ENCODE results near the gene PDZD4. TPM values are rescaled to one million over a fixed set of nuclear protein-coding genes. Genes with fewer than 3 reads are reported as not detected.
A peak's percentile ranks its signal among the peaks of the same experiment; 100 is the strongest.

The PDZD4 gene
- total RNA-seq, 4 donors from 2014 or later, result 3.2 to 7.0 (median 4.5) TPM

- intact Hi-C loops (cut with DNase I), result no loop called here
- Histone ChIP-seq H3K9me3 (no peaks in the 10 kb centered on the region), H3K4me3 (replicated peaks in 1 of 3) (no peak overlapping the region), H3K27ac (no peak overlapping the region), H3K36me3 (no peaks in the 10 kb centered on the region), H3K27me3 (peaks cover 15% of the 10 kb centered on the region), H3K4me1 (peaks cover 0 to 7% of the 10 kb centered on the region in 2 donors)
- no peak for DNase-seq
- TF ChIP-seq POLR2A (IDR thresholded peaks at IDR 0.05), result no peak
- no peak for TF ChIP-seq CTCF (IDR thresholded peaks at IDR 0.05)
- WGBS, 2 donors, result 19 to 42% methylated on average over 4 to 12 of the region's 102 CpGs
Measured at GRCh38 chrX:153830640-153831428, 490 bp upstream of the PDZD4 start.

GRCh38 chrX:153829549-153829798 lies 870 bp downstream of the PDZD4 start:
- Histone ChIP-seq H3K27ac (no peak overlapping the region), H3K9me3 (no peaks in the 10 kb centered on the region), H3K4me3 (replicated peaks in 1 of 3) (peak overlapping the region in 1 of 3 donors; percentile 18), H3K4me1 (peaks cover 0 to 7% of the 10 kb centered on the region in 2 donors), H3K27me3 (peaks cover 15% of the 10 kb centered on the region), H3K36me3 (no peaks in the 10 kb centered on the region)
- WGBS, 2 donors, result 0% methylated on average over 2 of the region's 27 CpGs; no CpG with 5 or more reads in 1 of the 2 donors
- TF ChIP-seq CTCF (IDR thresholded peaks at IDR 0.05) (no peak), POLR2A (IDR thresholded peaks at IDR 0.05) (no peak)
- DNase-seq, result no peak
- intact Hi-C loops (cut with DNase I), result no loop called here

- WGBS, 2 donors, result 3% methylated on average over 13 of the region's 50 CpGs; no CpG with 5 or more reads in 1 of the 2 donors
- Histone ChIP-seq H3K27me3 (peaks cover 15% of the 10 kb centered on the region), H3K27ac (no peak overlapping the region)
Measured at GRCh38 chrX:153828723-153829548, 1.4 kb downstream of the PDZD4 start.

GRCh38 chrX:153828308-153828707 lies 2.0 kb downstream of the PDZD4 start:
- TF ChIP-seq CTCF (IDR thresholded peaks at IDR 0.05), result no peak
- TF ChIP-seq POLR2A (IDR thresholded peaks at IDR 0.05), result no peak
- no peak overlapping the region for H3K4me3 ChIP-seq (replicated peaks in 1 of 3)
- intact Hi-C loops (cut with DNase I), result no loop called here
- no peaks in the 10 kb centered on the region for H3K36me3 ChIP-seq
- no peaks in the 10 kb centered on the region for H3K9me3 ChIP-seq
- 21 to 70% methylated on average over 3 to 4 of the region's 17 CpGs for WGBS, 2 donors
- peaks cover 0 to 7% of the 10 kb centered on the region in 2 donors for H3K4me1 ChIP-seq
- no peak for DNase-seq
- peaks cover 15% of the 10 kb centered on the region for H3K27me3 ChIP-seq
- H3K27ac ChIP-seq, result no peak overlapping the region

More at GRCh38 chrX:153828723-153829548, 1.4 kb downstream of the PDZD4 start:
- TF ChIP-seq POLR2A (IDR thresholded peaks at IDR 0.05) (no peak), CTCF (IDR thresholded peaks at IDR 0.05) (no peak)
- peaks cover 0 to 7% of the 10 kb centered on the region in 2 donors for H3K4me1 ChIP-seq
- no peaks in the 10 kb centered on the region for H3K9me3 ChIP-seq
- intact Hi-C loops (cut with DNase I), result no loop called here
- H3K4me3 ChIP-seq (replicated peaks in 1 of 3), result peak overlapping the region in 1 of 3 donors; percentile 18
- no peaks in the 10 kb centered on the region for H3K36me3 ChIP-seq
- peak in 1 of 2 donors; percentile 4 for DNase-seq

- DNase-seq, result no peak
- Histone ChIP-seq H3K36me3 (no peaks in the 10 kb centered on the region), H3K27me3 (peaks cover 15% of the 10 kb centered on the region), H3K4me3 (replicated peaks in 1 of 3) (no peak overlapping the region), H3K9me3 (no peaks in the 10 kb centered on the region), H3K4me1 (peaks cover 0 to 7% of the 10 kb centered on the region in 2 donors), H3K27ac (no peak overlapping the region)
- WGBS, 2 donors, result 77 to 87% methylated on average over 5 to 9 of the region's 9 CpGs
- intact Hi-C loops (cut with DNase I), result no loop called here
- TF ChIP-seq POLR2A (IDR thresholded peaks at IDR 0.05) (no peak), CTCF (IDR thresholded peaks at IDR 0.05) (no peak)
Measured at GRCh38 chrX:153827903-153828302, 2.4 kb downstream of the PDZD4 start.

All from thyroid gland (tissue), 4 donors.